NCI-H2171 treated with DMSO at 0.1 percent for 48 hours (cell line): ENCODE results near the gene CFAP52.
"Not testable (repeated sequence)": the region's sequence is repeated elsewhere in the genome, so short reads cannot be mapped to it uniquely, and the experiment has no call there.

Source experiments
- DNase-seq: peaks from one replicate; lab custom pipeline; 2025; lab: John Stamatoyannopoulos, UW

The CFAP52 gene

DNA sequence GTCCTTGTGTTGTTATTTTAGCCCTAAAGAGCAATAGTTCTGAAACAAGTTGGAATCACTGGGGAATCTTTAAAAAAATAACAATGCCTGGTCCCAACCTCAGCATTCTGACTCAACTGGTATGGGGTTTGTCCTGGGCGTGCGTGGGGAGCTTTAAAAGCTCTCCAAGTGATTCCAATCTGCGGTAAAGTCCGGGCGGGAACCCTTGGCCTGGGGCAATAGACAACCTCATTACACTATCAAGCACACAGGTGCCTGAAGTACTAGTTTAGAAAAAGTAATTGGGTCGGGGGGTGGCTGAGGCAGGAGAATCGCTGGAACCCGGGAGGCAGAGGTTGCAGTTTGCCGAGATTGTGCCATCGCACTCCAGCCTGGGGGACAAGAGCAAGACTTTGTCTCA is 5.2 kb upstream of the CFAP52 start:
- no peak for DNase-seq

DNA sequence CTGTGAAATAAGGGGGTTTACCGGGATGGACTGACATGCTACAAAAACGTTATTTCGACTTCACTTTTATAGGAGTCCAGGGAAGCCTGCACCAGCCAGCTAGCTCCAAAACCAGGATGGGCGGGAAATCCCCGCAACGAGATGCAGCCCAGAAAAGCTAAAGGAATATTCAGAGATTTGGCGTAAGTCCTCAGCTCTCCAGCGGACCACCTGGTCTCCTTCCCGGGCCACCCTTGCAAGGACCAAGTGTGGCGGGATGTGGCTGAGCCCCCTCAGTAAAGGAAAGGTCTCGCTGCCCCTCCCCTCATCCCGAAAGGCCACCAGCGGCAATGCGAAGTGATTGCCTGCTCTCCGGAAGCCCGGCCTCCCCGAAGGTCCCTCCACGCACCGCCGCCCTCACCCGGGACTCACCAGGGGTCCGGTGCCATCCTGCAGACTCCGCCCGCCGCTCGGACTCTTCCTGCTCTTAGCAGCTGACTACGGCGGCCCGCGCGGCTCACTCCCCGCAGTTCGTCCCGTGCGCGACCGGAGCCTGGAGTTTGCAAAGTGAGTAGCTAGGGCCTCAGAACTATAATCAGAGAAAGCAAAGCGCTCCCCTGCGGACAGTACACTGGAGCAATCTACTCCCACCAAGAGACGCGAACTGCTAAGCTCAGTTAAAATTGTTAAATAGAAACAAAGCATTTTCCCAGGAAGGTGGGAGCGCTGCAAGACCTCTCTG is 901 bp upstream of the CFAP52 start, which contains the start of gene STX8:
Gene STX8, minus strand, starts transcription at position 440 of the 721 bp plus-strand sequence. Its CDS starts 12 bp downstream, at position 428.
- peak; percentile 46 for DNase-seq

DNA sequence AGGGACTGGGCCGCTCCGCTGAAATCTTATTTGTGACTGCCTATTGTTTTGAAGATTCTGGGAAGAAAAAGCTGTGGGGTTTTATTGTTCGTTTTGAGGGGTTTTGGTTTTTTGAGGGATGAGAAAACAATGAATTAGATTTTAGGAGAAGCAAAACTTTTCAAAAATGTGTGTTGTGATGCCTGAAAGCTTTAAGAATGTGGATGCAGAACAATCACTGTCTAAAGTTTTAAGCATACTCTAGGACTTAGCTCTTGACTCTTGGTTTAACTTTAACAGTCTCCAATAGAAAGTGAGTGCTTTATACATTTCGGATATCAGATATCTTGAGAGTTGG is 899 bp downstream of the CFAP52 start:
- DNase-seq, result no peak

DNA sequence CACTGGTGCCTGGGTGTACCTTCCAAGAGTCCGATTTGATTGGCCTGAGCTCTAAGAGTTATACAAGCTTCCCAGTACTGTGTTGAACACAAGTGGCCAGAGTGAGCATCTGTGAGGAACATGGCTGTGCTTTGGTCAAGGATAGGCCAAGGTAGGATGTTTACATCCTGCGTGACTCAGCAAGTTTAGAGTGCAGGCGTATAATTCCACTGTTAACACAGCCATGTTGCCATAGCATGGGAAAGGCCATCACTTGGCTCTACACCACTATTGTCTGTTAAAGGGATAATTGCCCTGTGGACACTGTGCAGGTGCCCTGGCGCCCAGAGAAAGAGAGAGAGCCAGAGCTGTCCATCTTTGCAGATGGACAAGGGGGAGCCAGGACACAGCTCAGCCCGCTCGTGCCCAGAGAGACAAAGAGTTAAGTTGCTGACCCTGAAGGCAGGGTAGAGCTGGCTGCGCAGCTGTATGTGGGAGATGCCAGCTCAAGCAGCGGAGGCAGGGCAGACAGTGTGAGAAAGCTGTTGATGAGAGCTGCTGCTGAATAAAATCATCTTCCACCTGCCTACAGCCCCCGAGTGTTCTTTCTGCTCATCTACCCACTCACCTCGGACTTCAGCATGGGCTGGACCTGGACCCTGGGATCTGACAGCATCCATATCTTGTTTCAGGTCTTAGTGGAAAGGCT is 11.7 kb downstream of the CFAP52 start:
- DNase-seq, result no peak

DNA sequence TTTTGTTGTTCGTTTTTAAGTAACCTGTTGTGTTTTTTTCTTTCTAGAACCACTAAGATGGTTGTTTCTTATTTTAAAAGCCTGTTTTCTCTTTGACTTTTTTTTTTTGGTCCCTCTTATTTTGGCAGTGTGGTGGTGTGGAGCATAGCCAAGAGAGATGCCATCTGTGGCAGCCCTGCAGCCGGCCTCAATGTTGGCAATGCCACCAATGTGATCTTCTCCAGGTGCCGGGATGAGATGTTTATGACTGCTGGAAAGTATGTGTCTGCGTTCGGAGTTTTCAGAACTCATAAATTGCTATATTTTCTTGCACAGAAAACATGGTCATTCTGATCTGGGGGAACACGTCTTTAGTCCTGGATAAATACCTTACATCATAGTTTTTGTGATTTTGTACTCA is 17.6 kb downstream of the CFAP52 start:
- no peak for DNase-seq

DNA sequence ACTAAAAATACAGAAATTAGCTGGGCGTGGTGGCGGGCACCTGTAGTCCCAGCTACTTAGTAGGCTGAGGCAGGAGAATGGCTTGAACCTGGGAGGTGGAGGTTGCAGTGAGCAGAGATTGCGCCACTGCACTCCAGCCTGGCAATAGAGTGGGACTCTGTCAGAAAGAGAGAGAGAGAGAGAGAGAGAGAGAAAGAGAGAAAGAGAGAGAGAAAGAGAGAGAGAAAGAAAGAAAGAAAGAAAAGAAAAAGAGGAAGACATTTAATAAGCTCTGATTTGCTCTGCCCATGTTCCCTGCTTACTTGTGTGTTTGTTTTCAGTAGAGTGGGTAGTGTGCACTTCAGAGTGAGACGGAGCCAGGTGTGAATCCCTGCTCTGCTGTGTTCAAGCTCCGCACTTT is 21.2 kb downstream of the CFAP52 start:
- DNase-seq, result not testable (repeated sequence)

DNA sequence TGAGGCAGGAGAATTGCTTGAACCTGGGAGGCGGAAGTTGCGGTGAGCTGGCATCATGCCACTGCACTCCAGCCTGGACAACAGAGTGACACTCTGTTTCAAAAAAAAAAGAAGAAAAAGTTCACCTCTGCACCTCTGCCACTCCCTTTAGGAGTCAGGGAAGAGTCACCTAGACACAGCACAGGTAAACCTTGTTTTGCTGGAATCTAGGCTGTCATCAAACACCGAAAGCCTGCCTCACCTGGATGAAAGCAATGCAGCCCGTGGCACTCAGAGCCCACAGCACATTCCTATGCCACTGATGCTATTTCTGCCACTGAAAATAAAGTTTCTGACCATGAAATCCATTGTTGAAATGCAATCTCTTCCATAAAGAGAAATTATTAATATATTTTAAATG is 22.2 kb downstream of the CFAP52 start:
- no peak for DNase-seq

DNA sequence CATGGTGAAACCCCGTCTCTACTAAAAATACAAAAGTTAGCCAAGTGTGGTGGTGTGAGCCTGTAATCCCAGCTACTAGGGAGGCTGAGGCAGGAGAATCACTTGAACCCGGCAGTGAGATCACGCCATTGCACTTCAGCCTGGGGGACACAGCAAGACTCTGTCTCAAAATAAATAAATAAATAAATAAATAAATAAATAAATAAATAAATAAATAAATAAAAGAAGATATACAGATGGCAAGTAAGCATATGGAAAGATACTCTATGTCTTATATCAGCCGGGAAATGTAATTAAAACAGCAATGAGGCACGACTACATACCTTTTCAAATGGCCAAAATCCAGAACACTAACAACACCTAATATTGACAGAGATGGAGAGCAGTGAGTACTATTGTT is 28.1 kb downstream of the CFAP52 start:
- not testable (repeated sequence) for DNase-seq

DNA sequence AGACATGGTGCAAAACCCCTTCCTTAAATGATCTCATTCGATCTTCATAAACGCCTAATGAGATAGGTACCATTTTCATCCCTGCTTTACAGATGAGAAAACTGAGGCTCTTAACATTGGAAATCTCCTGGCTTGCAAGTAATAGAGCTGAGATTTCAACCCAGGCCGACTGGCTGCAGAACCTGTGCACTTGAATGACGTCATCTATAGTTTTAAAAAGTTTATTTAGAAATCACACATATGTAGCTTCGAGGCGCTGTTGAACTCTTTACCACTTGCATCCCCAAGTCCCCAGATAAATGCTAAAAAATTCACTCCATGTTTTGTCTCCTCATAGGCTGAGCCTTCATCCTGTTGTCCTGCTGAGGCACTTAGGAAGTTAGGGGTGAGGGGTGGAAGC is 30.0 kb downstream of the CFAP52 start:
- no peak for DNase-seq

DNA sequence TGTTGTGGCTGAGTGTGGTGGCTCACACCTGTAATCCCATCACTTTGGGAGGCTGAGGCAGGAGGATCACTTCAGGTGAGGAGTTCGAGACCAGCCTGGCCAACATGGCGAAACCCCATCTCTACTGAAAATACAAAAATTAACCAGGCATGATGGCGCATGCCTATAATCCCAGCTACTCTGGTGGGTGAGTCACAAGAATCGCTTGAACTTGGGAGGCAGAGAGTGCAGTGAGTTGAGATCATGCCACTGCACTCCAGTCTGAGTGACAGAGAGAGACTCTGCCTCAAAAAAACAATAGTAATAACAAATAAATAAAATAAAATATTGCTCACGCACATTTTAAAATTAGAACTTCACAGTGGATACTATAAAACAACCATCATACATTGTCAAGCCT is 30.6 kb downstream of the CFAP52 start:
- DNase-seq, result not testable (repeated sequence)

DNA sequence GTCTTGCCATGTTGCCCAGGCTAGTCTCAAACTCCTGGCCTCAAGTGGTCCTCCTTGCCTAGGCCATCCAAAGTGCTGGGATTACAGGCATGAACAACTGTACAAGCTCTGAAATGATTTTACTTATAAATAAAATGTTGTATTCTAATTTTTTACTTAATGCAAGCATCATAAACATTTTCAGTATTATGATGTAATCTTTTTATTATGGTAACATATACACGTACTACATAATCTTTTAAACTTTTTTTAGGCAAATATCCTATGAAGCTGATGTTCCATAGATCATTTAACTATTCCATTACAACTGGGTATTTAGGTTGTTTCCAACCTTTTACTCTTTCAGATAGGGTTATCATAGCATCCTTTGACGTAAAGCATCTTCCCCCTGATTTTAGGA is 35.1 kb downstream of the CFAP52 start:
- no peak for DNase-seq

DNA sequence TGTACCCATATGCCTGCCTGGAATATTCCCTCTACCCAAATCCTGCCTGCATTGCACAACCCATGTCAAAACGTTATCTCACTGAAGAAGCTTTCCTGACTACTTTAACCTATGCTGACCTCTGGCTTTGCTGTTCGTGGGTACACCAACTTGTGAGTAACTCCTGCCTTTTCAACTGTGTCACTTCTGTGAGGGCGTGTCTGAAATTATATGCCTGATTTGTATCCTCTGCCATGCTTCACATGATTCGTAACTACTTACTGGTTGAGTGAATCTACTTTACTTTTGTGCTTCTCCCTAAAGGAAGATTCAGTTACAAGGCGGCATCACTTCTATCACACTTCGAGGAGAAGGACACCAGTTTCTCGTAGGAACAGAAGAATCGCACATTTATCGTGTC is 35.6 kb downstream of the CFAP52 start:
- no peak for DNase-seq

DNA sequence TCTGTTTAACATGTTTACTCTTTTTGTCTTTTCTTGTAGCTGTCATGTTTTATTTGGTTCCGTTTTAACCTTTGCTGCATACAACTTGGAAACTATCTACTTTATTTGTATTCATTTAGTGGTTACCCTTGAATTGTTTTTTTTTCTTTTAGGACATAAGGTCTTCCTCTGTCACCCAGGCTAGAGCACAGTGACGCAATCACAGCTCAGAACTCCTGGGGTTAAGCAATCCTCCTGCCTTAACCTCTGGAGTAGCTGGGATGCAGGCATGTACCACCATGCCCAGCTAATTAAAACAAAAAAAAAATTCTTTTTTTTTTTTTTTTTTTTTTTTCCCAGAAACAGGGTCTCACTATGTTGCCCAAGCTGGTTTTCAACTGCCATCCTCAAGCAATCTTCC is 39.0 kb downstream of the CFAP52 start:
- peak; percentile 5 for DNase-seq

DNA sequence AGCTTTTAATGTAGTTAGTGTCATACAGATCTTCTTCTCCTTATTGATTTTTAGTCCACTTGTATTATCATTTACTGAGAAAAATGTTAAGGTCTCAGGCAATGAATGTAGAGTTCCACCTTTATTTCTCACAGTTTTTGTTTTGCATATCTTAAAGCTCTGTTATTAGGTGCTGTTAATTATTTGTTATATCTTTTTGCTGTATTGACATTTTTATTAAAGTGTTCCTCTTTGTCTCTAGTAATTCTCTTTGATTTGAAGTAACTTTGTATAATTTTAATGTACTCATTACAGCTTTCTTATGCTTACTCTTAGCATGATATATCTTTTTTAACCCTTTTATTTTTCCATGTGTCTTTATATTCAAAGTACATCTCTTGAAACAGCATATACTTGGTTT is 46.5 kb downstream of the CFAP52 start:
- no peak for DNase-seq

DNA sequence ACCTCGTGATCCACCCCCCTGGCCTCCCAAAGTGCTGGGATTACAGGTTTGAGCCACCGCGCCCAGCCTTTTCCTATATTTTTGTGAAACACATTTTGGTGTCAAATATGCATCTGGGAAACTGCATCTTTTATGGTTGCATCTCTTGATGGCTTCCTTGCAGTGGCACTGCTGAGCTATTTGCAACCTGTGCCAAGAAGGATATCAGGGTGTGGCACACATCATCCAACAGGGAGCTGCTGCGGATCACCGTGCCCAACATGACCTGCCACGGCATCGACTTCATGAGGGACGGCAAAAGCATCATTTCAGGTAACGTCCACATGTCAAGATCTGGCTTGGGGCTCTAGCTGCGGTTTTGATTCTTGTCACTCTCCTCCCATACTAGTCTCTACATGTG is 52.1 kb downstream of the CFAP52 start:
- DNase-seq, result no peak

DNA sequence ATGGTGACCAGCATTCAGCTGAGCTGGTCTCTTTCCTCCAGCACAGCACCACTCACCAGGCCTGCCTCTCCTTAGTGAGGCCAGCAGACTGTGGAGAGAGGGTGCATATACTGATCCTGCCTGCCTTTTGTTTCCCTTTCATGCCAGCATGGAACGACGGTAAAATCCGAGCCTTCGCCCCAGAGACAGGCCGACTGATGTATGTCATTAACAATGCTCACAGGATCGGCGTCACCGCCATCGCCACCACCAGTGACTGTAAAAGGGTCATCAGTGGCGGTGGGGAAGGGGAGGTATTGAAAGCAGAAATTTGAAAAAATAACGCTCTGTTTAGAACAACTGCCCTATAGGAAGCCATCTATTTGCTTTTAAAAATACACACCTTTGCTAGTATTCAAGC is 56.3 kb downstream of the CFAP52 start:
- DNase-seq, result no peak

DNA sequence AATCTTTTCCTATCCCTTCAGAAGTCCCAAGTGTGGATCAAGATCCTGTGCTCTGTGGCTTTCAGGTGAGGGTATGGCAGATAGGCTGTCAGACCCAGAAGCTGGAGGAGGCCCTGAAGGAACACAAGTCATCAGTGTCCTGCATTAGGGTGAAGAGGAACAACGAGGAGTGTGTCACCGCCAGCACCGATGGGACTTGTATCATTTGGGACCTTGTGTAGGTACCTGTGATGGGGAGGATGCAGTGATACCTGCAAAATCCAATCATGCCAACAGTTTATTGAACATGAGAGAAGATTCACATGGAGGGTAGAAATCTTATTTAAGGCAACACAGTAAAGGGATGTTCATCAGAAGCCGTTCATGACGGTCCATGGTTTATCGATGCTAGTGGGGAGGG is 58.9 kb downstream of the CFAP52 start:
- no peak for DNase-seq

DNA sequence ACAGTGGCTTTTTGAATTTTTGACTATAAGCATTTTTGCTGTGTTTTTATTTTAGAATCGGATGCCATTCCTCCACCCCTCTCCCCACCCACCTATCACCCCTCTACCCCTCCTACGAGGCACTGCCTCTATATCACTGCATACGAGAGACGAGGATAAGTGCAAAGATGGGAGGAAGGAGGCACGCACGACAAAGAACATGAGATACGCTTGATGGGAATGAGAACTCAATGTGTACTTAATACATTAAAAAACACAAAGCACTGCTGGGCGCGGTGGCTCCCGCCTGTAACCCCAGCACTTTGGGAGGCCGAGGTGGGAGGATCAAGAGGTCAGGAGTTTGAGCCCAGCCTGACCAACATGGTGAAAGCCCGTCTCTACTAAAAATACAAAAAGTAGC is 60.1 kb downstream of the CFAP52 start:
- no peak for DNase-seq

DNA sequence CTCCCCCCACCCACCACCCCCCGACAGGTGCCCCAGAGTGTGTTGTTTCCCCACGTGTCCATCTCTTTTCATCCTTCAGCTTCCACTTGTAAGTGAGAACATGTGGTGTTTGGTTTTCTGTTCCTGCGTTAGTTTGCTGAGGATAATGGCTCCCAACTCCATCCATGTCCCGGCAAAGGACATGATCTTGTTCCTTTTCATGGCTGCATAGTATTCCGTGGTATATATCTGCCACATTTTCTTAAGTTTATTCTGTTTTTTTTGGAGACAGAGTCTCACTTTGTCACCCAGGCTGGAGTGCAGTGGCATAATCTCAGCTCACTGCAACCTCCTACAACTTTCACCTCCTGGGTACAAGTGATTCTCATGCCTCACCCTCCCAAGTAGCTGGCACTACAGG is 63.9 kb downstream of the CFAP52 start:
- not testable (repeated sequence) for DNase-seq

DNA sequence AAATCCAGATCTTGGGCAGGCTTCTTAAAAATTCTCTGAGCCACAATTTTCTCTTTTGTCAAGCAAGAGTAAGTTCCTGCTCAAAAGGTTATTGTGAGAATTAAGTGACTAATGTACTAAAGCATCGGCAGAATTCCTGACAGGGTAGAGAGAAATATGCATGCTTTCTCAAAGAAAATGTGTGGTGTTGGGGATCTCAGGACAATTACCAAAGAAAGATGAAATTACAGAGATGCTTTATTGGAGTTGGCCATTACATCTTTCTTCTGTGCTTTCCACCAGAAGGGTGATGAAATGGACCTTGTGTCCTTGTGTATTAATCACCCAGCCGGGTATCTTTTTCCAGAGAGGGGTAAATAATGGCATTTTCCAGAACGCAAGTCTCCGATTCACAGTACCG is 67.2 kb downstream of the CFAP52 start:
- DNase-seq, result no peak

DNA sequence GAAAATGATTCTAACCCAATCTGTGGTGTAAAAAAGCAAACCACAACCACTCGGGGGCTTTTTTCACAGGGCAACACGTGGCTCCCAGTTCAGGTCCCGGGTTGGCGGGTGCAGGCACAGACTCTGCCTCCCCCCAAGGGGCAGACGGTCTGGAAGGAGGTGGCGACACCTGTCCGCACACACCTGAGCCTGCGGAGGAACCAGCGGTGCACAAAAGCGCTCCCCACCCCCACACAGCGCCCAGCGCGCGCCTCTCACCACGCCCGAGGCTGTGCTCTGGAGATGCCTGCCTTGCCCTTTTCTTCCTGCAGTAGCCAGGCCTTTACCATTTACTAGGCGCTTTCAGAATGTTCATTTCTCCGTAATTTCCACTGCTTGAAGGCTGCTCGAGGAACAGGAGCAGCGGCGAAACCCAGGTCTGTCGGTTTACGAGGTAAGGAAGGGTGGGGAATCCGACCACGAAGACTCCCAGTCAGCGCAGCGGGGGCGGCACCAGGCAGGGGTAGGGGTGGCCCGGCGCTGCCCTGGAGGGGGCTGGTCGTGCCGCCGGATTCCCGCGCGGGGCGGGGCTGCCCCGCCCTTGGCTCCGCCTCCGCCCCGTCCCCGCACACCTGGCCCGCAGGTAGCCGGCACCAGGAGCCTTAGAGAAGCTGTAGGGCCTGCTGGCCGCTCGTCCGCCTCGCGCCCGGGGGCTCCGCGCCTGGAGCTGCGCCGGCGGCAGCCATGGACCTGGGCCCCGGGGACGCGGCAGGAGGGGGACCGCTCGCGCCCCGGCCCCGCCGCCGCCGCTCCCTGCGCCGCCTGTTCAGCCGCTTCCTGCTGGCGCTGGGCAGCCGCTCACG is 68.7 kb downstream of the CFAP52 start, which contains the start of gene USP43:
Gene USP43, plus strand, starts transcription at position 608 of the 842 bp plus-strand sequence. Its CDS starts 116 bp downstream, at position 724.
- peak; percentile 42 for DNase-seq

DNA sequence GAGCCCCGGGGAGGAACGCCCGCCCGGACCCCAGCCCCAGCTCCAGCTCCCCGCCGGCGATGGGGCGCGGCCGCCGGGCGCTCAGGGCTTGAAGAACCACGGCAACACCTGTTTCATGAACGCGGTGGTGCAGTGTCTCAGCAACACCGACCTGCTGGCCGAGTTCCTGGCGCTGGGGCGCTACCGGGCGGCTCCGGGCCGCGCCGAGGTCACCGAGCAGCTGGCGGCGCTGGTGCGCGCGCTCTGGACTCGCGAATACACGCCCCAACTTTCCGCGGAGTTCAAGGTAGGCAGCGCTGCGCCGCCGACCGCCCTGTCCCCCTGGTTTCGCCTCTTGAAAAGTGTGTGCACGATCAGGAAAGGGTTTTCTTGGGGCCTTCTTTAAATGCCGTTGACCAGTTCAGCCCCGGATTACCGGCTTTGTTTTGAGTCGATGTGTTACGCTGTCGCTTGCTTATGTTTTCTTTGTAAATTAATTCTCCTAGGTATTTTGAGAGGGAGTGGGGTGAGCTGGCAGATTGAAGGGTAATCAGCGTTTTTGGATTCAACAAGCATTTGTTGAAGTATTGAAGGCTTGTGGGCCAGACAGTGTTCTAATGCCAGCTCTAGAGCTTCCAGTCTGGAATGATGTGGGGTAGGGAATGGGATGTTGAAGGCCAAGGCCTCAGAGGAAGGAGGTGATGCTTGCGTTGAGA is 69.6 kb downstream of the CFAP52 start:
- peak; percentile 12 for DNase-seq
